ENCODE results near the gene WDR7.

The WDR7 gene

GRCh38 chr18:57077005-57077765 lies 426.0 kb downstream of the WDR7 start:
- Histone ChIP-seq H3K9me3 (ENCODE audit: control insufficient read depth, insufficient read depth, low read length) (no peaks in the 10 kb centered on the region), H3K4me1 (ENCODE audit: control insufficient read depth, insufficient read depth, low read length) (peaks cover 21% of the 10 kb centered on the region), H3K36me3 (ENCODE audit: control insufficient read depth, insufficient read depth, low read length) (no peaks in the 10 kb centered on the region), H3K27me3 (ENCODE audit: control insufficient read depth, insufficient read depth, low read length) (peaks cover 2% of the 10 kb centered on the region), H3K9ac (ENCODE audit: low read depth, low read length) (no peak overlapping the region), H3K4me3 (ENCODE audit: low read depth, low read length) (no peak overlapping the region)

GRCh38 chr18:57077786-57078552 lies 426.8 kb downstream of the WDR7 start:
- no peaks in the 10 kb centered on the region for H3K36me3 ChIP-seq (ENCODE audit: control insufficient read depth, insufficient read depth, low read length)
- H3K27me3 ChIP-seq (ENCODE audit: control insufficient read depth, insufficient read depth, low read length), result peaks cover 2% of the 10 kb centered on the region
- no peak overlapping the region for H3K4me3 ChIP-seq (ENCODE audit: low read depth, low read length)
- peaks cover 15% of the 10 kb centered on the region for H3K4me1 ChIP-seq (ENCODE audit: control insufficient read depth, insufficient read depth, low read length)
- H3K9ac ChIP-seq (ENCODE audit: low read depth, low read length), result no peak overlapping the region
- H3K9me3 ChIP-seq (ENCODE audit: control insufficient read depth, insufficient read depth, low read length), result no peaks in the 10 kb centered on the region

GRCh38 chr18:57078614-57079013 lies 427.5 kb downstream of the WDR7 start:
- Histone ChIP-seq H3K27me3 (ENCODE audit: control insufficient read depth, insufficient read depth, low read length) (peaks cover 2% of the 10 kb centered on the region), H3K4me1 (ENCODE audit: control insufficient read depth, insufficient read depth, low read length) (peaks cover 12% of the 10 kb centered on the region), H3K9ac (ENCODE audit: low read depth, low read length) (no peak overlapping the region), H3K9me3 (ENCODE audit: control insufficient read depth, insufficient read depth, low read length) (no peaks in the 10 kb centered on the region), H3K4me3 (ENCODE audit: low read depth, low read length) (no peak overlapping the region), H3K36me3 (ENCODE audit: control insufficient read depth, insufficient read depth, low read length) (no peaks in the 10 kb centered on the region)

- Histone ChIP-seq H3K9me3 (ENCODE audit: control insufficient read depth, insufficient read depth, low read length) (no peaks in the 10 kb centered on the region), H3K4me3 (ENCODE audit: low read depth, low read length) (no peak overlapping the region)
Measured at GRCh38 chr18:57080479-57080878, 429.3 kb downstream of the WDR7 start.

GRCh38 chr18:57081899-57082298 lies 430.7 kb downstream of the WDR7 start:
- no peak overlapping the region for H3K9ac ChIP-seq (ENCODE audit: low read depth, low read length)
- H3K27me3 ChIP-seq (ENCODE audit: control insufficient read depth, insufficient read depth, low read length), result peaks cover 2% of the 10 kb centered on the region
- no peaks in the 10 kb centered on the region for H3K9me3 ChIP-seq (ENCODE audit: control insufficient read depth, insufficient read depth, low read length)
- H3K36me3 ChIP-seq (ENCODE audit: control insufficient read depth, insufficient read depth, low read length), result no peaks in the 10 kb centered on the region
- H3K4me1 ChIP-seq (ENCODE audit: control insufficient read depth, insufficient read depth, low read length), result no peaks in the 10 kb centered on the region
- no peak overlapping the region for H3K4me3 ChIP-seq (ENCODE audit: low read depth, low read length)

More at GRCh38 chr18:57080479-57080878, 429.3 kb downstream of the WDR7 start:
- peaks cover 4% of the 10 kb centered on the region for H3K4me1 ChIP-seq (ENCODE audit: control insufficient read depth, insufficient read depth, low read length)
- H3K9ac ChIP-seq (ENCODE audit: low read depth, low read length), result no peak overlapping the region
- H3K36me3 ChIP-seq (ENCODE audit: control insufficient read depth, insufficient read depth, low read length), result no peaks in the 10 kb centered on the region
- peaks cover 2% of the 10 kb centered on the region for H3K27me3 ChIP-seq (ENCODE audit: control insufficient read depth, insufficient read depth, low read length)

- no peaks in the 10 kb centered on the region for H3K27me3 ChIP-seq (ENCODE audit: control insufficient read depth, insufficient read depth, low read length)
- no peak overlapping the region for H3K9ac ChIP-seq (ENCODE audit: low read depth, low read length)
- no peaks in the 10 kb centered on the region for H3K36me3 ChIP-seq (ENCODE audit: control insufficient read depth, insufficient read depth, low read length)
- no peaks in the 10 kb centered on the region for H3K9me3 ChIP-seq (ENCODE audit: control insufficient read depth, insufficient read depth, low read length)
- H3K4me3 ChIP-seq (ENCODE audit: low read depth, low read length), result no peak overlapping the region
- H3K4me1 ChIP-seq (ENCODE audit: control insufficient read depth, insufficient read depth, low read length), result no peaks in the 10 kb centered on the region
Measured at GRCh38 chr18:57083485-57083884, 432.3 kb downstream of the WDR7 start.

- Histone ChIP-seq H3K27me3 (ENCODE audit: control insufficient read depth, insufficient read depth, low read length) (no peaks in the 10 kb centered on the region), H3K4me1 (ENCODE audit: control insufficient read depth, insufficient read depth, low read length) (no peaks in the 10 kb centered on the region), H3K4me3 (ENCODE audit: low read depth, low read length) (no peak overlapping the region), H3K36me3 (ENCODE audit: control insufficient read depth, insufficient read depth, low read length) (no peaks in the 10 kb centered on the region), H3K9me3 (ENCODE audit: control insufficient read depth, insufficient read depth, low read length) (no peaks in the 10 kb centered on the region), H3K9ac (ENCODE audit: low read depth, low read length) (no peak overlapping the region)
Measured at GRCh38 chr18:57084331-57085271, 433.4 kb downstream of the WDR7 start.

GRCh38 chr18:57085371-57085770 lies 434.2 kb downstream of the WDR7 start:
- Histone ChIP-seq H3K27me3 (ENCODE audit: control insufficient read depth, insufficient read depth, low read length) (no peaks in the 10 kb centered on the region), H3K36me3 (ENCODE audit: control insufficient read depth, insufficient read depth, low read length) (no peaks in the 10 kb centered on the region), H3K4me1 (ENCODE audit: control insufficient read depth, insufficient read depth, low read length) (no peaks in the 10 kb centered on the region), H3K9me3 (ENCODE audit: control insufficient read depth, insufficient read depth, low read length) (no peaks in the 10 kb centered on the region), H3K4me3 (ENCODE audit: low read depth, low read length) (no peak overlapping the region), H3K9ac (ENCODE audit: low read depth, low read length) (no peak overlapping the region)

GRCh38 chr18:57086163-57086562 lies 435.0 kb downstream of the WDR7 start:
- Histone ChIP-seq H3K27me3 (ENCODE audit: control insufficient read depth, insufficient read depth, low read length) (no peaks in the 10 kb centered on the region), H3K36me3 (ENCODE audit: control insufficient read depth, insufficient read depth, low read length) (no peaks in the 10 kb centered on the region), H3K4me3 (ENCODE audit: low read depth, low read length) (no peak overlapping the region), H3K9me3 (ENCODE audit: control insufficient read depth, insufficient read depth, low read length) (no peaks in the 10 kb centered on the region), H3K9ac (ENCODE audit: low read depth, low read length) (no peak overlapping the region), H3K4me1 (ENCODE audit: control insufficient read depth, insufficient read depth, low read length) (no peaks in the 10 kb centered on the region)

All from iPS-15b (cell line).